Right lobe of liver (tissue), 4 donors: ENCODE results near the gene NEK9.

Experiments
- POLR2A ChIP-seq: fragments of 450-650 bp; IDR thresholded peaks from one replicate; pipeline ENCODE4 v1.6.1; 2017; ENCODE audit warnings: antibody characterized with exemption, mild to moderate bottlenecking
- TF ChIP-seq, protein P1 (sequence below), 4 donors: fragments of 200-600 bp in 3 of 4; fragments of 450-650 bp in 1 of 4; IDR thresholded peaks; one replicate each; pipeline versions ENCODE4 v1.5.1 to v1.8.0; 2016 to 2022; ENCODE audit warnings: antibody characterized with exemption in 4 of 4, mild to moderate bottlenecking in 2 of 4
- donor health status: DM: no; HTN: no; CAD: no.
- donor health status: DM: no; HTN: no; CAD: no.
- donor health status: DM: no; HTN: yes; CAD: no.

DNA sequence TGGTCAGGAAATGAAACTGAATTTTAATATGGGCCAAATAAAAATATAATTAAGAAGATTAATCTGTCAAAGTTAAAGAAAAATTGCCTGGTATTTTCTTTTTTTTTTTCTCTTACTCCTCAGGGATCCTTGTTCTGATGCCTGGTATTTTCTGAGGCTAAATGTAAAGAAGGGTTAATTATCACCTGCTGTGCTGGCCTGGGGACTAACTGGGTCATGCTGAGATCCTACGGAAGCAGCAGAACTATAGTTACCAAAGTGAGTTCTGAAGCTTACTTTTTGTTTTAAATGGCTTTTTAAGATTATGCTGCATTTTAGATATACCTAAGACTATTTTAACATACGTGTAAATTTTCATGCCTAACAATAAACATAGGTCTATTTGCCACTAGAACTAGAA is 34.1 kb downstream of the NEK9 start:
- TF ChIP-seq, protein P1, sequence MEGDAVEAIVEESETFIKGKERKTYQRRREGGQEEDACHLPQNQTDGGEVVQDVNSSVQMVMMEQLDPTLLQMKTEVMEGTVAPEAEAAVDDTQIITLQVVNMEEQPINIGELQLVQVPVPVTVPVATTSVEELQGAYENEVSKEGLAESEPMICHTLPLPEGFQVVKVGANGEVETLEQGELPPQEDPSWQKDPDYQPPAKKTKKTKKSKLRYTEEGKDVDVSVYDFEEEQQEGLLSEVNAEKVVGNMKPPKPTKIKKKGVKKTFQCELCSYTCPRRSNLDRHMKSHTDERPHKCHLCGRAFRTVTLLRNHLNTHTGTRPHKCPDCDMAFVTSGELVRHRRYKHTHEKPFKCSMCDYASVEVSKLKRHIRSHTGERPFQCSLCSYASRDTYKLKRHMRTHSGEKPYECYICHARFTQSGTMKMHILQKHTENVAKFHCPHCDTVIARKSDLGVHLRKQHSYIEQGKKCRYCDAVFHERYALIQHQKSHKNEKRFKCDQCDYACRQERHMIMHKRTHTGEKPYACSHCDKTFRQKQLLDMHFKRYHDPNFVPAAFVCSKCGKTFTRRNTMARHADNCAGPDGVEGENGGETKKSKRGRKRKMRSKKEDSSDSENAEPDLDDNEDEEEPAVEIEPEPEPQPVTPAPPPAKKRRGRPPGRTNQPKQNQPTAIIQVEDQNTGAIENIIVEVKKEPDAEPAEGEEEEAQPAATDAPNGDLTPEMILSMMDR (IDR thresholded peaks at IDR 0.05), result no peak
- no peak for TF ChIP-seq POLR2A
